Measurements from ENCODE around the gene NXN. TPM values are rescaled to one million over a fixed set of nuclear protein-coding genes. Genes with fewer than 3 reads are reported as not detected.
"Not testable (repeated sequence)": the region's sequence is repeated elsewhere in the genome, so short reads cannot be mapped to it uniquely, and the experiment has no call there.

Gene NXN
- total RNA-seq, 1 donor from 2014 or later: 0.52 TPM

DNA sequence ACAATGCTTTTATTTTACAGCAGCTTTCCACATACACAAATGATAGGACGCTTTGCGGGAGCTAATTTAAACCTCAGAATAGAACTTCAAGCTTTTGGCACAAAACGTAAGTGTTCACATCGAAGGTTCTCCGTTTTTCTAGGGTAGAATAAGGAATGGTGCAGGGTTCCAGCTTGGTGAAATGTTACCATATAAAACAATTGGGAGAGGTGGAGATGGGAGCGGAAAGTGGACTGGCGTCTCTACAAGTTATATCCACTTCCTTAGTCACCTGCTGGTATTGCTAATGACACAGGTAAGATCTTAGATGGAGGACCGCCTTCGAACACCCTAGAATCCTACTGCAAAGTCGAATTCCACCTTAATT is 1.7 kb upstream of the NXN start:
- intact Hi-C loops (cut with micrococcal nuclease): loop anchor here (1.0 to 5.0 kb wide), 5 partner anchors 15 to 569 kb away; partner anchors contain the start of genes GLOD4 and MRM3

- intact Hi-C loops (cut with micrococcal nuclease): loop anchor here (1.0 to 5.0 kb wide), 5 partner anchors 16 to 568 kb away; partner anchors contain the start of genes GLOD4 and MRM3
Observed at GRCh38 chr17:980406-981291, 1.1 kb upstream of the NXN start.

- intact Hi-C loops (cut with micrococcal nuclease): no loop called here
Observed at GRCh38 chr17:979212-979538, 401 bp downstream of the NXN start.

DNA sequence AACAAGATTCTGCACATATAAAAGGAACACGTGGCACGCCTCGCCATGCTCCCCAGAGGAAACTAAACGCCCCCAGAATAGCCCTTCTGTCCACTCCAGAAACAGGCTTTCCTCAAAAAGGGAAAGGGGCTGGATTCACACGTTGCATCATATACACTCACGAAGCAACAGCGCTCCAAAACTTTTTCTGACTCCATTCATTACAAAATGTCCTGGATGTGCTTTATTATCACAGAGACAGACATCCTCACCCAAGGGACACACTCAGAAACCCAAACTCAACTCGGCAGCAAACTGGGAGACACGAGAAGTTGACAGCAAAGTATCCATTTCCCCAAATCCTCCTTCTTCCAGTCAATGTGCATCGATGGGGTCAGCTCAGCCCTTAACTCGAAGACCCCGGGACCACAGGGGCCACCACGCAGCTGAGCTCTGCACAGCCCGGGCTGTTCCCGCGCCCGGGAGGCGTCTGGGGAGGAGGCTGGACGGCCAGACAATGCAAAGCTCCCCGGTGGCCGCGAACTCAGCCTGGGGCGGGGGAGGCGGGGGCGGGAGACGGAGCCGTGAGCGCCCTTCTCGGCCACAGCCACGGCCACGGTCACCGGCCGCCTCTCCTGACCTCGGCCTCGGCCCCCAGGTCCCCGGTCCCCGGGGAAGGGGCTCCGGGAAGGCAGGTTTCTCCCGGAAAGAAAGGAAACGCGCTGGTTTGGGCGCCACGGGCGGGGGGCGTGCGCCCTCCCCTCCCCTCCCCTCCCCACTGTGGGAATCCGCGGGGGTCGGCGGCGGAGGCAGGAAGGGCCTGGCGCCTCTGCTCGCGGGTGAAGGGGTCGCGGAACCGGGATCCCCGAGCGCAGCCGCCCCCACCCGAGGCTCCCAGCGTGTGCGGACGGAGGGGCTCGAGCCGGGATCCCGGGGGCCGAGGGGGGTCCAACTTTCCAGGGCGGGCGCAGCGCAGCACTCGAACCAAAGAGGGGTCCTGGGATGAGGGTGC is 1.2 kb downstream of the NXN start:
- intact Hi-C loops (cut with micrococcal nuclease): no loop called here

GRCh38 chr17:977166-977565 is 2.4 kb downstream of the NXN start:
- intact Hi-C loops (cut with micrococcal nuclease): no loop called here

GRCh38 chr17:976312-976711 is 3.3 kb downstream of the NXN start:
- intact Hi-C loops (cut with micrococcal nuclease): no loop called here

GRCh38 chr17:975371-975915 is 4.1 kb downstream of the NXN start:
- intact Hi-C loops (cut with micrococcal nuclease): no loop called here

DNA sequence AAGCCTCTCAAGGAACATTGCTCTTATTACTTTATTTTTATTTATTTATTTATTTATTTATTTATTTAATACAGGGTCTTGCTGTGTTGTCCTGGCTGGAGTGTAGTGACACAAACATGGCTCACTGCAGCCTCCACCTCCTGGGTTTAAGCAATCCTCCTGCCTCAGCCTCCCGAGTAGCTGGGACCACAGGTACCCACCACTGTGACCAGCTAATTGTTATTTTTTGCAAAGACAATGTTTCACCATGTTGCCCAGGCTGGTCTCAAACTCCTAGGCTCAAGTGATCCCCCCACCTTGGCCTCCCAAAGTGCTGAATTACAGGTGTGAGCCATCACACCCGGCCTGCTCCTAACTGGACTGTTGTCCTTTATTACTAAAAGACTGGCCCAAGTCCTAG is 4.8 kb downstream of the NXN start:
- intact Hi-C loops (cut with micrococcal nuclease): not testable (repeated sequence)

DNA sequence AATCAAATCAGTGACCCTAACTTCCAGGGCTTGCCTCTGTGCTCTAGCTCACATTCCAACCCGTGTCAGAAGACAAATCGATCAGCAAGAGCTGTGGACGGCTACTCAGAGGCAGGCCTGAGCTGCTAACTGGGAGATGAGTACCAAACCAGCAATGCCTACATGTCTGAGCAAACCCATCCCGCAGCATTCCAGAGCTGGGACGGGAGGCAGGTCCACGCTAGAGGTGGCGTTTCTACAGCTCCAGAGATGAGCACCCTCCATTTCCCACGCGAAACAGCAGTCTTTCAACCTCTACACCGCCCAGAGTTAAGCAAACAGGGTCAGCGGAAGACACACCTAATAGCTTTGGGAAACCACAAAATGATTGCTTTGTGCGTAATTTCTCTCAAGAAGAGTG is 6.5 kb downstream of the NXN start:
- intact Hi-C loops (cut with micrococcal nuclease): no loop called here

DNA sequence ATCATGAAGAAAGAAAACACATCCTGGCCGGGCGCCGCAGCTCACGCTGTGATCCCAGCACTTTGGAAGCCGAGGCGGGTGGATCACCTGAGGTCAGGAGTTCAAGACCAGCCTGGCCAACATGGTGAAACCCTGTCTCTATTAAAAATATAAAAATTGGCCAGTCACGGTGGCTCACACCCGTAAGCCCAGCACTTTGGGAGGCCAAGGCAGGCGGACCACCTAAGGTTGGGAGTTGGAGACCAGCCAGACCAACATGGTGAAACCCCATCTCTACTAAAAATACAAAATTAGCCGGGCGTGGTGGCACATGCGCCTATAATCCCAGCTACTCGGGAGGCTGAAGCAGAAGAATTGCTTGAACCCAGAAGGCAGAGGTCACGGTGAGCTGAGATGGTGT is 7.7 kb downstream of the NXN start:
- intact Hi-C loops (cut with micrococcal nuclease): not testable (repeated sequence)

- intact Hi-C loops (cut with micrococcal nuclease): no loop called here
Observed at GRCh38 chr17:970364-970763, 9.2 kb downstream of the NXN start.

DNA sequence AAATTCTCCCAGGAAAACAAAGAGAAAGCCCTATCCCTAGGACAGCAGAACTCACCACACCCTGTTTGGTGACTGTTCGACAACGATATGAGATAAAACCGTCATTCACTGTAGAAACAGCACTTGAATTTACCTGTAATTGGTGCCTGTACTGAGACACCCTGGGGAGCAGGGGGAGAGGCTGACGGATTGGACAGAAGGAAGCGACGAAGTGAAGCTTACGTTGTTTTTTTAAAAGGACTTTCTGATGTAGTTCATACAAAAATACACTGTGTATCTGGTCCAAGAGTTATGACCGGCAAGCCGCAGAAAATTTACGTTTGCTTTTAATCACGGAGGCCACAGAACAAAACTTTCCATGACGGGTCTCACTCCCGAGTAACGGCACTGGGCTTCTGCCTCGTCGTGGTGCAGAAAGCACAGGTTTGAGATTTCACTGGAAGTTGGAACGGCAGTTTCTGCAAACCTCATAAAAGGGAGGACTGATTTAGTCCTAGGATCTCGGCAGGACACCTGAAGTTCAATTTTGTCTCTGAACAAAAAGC is 9.7 kb downstream of the NXN start:
- intact Hi-C loops (cut with micrococcal nuclease): no loop called here

DNA sequence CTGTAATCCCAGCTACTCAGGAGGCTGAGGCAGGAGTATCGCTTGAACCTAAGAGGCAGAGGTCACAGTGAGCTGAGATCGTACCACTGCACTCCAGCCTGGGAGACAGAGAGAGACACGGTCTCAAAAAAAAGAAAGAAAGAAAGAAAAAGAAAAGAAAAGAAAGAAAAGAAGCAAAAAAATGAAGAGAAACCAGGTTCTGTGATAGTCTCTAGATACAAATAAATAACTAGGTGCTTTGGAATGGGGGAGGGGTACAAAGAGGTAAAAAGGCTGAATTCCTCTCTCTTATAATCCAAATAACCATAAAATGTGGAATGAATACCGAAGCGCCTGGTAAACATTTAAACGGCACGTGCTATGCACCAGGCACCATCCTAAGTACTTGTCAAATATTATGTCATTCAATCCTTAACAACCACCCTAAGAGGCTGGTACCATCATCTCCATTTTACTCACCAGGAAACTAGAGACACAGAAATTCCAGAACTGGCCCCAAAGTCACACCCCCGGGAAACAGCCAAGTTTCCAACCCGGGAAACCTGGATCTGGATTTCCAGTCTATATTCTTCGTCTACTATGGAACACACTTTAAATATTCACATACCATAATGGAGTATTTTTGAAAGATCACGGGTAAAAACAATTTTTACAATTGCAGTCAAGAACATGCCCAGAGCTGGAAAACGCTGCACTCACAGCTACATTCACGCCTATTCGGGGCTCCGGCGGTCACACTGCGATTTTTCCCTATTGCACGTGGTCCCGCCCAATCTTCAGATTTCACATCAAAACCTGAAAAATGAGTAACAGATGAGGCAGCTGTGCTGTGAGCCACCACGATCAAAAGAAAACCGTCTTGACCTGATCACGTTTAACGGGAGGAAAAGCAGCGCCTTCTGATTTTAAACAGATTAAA is 10.5 kb downstream of the NXN start:
- intact Hi-C loops (cut with micrococcal nuclease): no loop called here

GRCh38 chr17:967122-967521 is 12.5 kb downstream of the NXN start:
- intact Hi-C loops (cut with micrococcal nuclease): no loop called here

- intact Hi-C loops (cut with micrococcal nuclease): no loop called here
Observed at GRCh38 chr17:965311-965989, 14.1 kb downstream of the NXN start.

- intact Hi-C loops (cut with micrococcal nuclease): no loop called here
Observed at GRCh38 chr17:964876-965275, 14.7 kb downstream of the NXN start.

GRCh38 chr17:962670-963069 is 16.9 kb downstream of the NXN start:
- intact Hi-C loops (cut with micrococcal nuclease): no loop called here

- intact Hi-C loops (cut with micrococcal nuclease): no loop called here
Observed at GRCh38 chr17:962166-962565, 17.4 kb downstream of the NXN start.

DNA sequence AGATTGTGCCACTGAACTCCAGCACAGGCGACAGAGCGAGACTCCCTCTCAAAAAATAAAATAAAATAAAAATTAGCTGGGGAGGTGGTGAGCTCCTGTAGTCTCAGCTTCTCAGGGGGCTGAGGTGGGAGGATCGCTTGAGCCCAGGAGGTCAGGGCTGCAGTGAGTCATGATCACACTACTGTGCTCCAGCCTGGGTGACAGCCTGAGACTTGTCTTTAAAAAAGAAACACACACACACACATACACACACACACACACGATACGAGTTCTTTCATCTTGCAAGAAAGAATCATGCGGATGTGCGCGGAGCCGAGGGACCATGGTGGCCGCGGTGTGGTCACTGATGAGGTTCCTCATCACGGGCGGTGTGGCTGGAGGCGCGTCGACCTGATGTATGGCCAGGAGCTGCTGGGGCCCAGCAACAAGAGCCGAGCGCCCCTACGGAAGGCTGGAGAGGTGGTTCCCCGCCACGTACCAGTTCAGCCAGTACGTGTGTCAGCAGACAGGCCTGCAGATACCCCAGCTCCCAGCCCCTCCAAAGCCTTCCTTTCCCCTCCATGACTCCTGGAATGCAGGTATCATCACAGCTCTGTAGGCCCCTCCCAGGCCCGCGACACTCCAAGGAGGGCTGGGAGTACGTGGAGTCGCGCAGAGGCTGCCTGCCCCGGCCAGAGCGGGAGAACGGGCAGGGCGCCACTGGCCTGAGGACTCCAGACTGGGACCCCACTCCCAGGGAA is 20.7 kb downstream of the NXN start:
- intact Hi-C loops (cut with micrococcal nuclease): no loop called here

Measured in T-helper 2 cell treated with Interferon-gamma antibody and Interleukin-4, amounts not matched to agents 100 ng/mL and 5 ng/mL, for 36 hours (primary cell).